GM19328 (cell line): ENCODE measurements around the gene NISCH.

Source experiments
- ATAC-seq: cut with Tn5 transposase; IDR thresholded peaks from one replicate; pipeline ENCODE4 v1.9.1; 2021; ENCODE audit warnings: mild to moderate bottlenecking, moderate library complexity; ENCODE audit not compliant: unreplicated experiment

NISCH gene

GRCh38 chr3:52455283-52456168 lies at the start of gene NISCH:
TSS of gene NISCH (plus strand) at chr3:52455604. CDS start at chr3:52455642, 38 bp downstream.
- peak; percentile 79 for ATAC-seq

- ATAC-seq: no peak
Observed at GRCh38 chr3:52406231-52406661, 49.2 kb upstream of the NISCH start.

GRCh38 chr3:52406791-52407510 lies 48.5 kb upstream of the NISCH start:
- no peak for ATAC-seq

- no peak for ATAC-seq
Observed at GRCh38 chr3:52407779-52408178, 47.6 kb upstream of the NISCH start.

- no peak for ATAC-seq
Observed at GRCh38 chr3:52408466-52408865, 46.9 kb upstream of the NISCH start.

- no peak for ATAC-seq
Observed at GRCh38 chr3:52415800-52416199, 39.6 kb upstream of the NISCH start.

GRCh38 chr3:52420388-52420787 lies 35.0 kb upstream of the NISCH start:
- ATAC-seq: no peak

- ATAC-seq: no peak
Observed at GRCh38 chr3:52422669-52423068, 32.7 kb upstream of the NISCH start.

- ATAC-seq: no peak
Observed at GRCh38 chr3:52423173-52423572, 32.2 kb upstream of the NISCH start.

GRCh38 chr3:52428151-52429005 lies 27.0 kb upstream of the NISCH start:
- ATAC-seq: no peak

- no peak for ATAC-seq
Observed at GRCh38 chr3:52429031-52429430, 26.4 kb upstream of the NISCH start.

GRCh38 chr3:52429779-52430415 lies 25.5 kb upstream of the NISCH start:
- no peak for ATAC-seq

GRCh38 chr3:52430416-52430810 lies 25.0 kb upstream of the NISCH start:
- no peak for ATAC-seq

GRCh38 chr3:52431459-52432223 lies 23.8 kb upstream of the NISCH start:
- no peak for ATAC-seq

GRCh38 chr3:52432225-52432624 lies 23.2 kb upstream of the NISCH start:
- no peak for ATAC-seq

- no peak for ATAC-seq
Observed at GRCh38 chr3:52432691-52433141, 22.7 kb upstream of the NISCH start.

- ATAC-seq: no peak
Observed at GRCh38 chr3:52433328-52433995, 21.9 kb upstream of the NISCH start.

- no peak for ATAC-seq
Observed at GRCh38 chr3:52433996-52434479, 21.4 kb upstream of the NISCH start.

GRCh38 chr3:52434491-52435115 lies 20.8 kb upstream of the NISCH start:
- no peak for ATAC-seq
